ENCODE data around the gene CCDC27. TPM values are rescaled to one million over a fixed set of nuclear protein-coding genes. Genes with fewer than 3 reads are reported as not detected.
A peak's percentile ranks its signal among the peaks of the same experiment; 100 is the strongest.
"Not testable (repeated sequence)": the region's sequence is repeated elsewhere in the genome, so short reads cannot be mapped to it uniquely, and the experiment has no call there.

The CCDC27 gene
- total RNA-seq, 2 donors from 2014 or later, result not detected

DNA sequence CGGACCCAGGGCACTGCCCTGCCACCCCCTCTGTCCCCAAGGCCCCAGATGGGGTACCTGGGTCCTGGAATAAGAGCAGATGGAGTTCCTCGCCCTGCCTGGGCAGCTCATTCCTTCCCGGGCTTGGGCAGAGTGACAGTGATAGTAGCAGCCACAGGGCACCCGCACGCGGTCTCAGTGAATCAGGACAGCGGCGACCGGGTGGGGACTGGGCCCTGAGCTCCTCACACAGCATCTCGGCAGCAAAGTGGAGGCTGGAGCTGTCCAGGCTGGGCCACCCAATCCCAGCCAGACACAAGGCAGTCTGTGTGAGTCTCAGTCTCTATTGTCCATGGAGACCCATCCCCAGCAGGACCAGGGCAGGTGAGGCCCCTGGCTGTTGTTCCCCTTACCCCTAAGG is 37.4 kb upstream of the CCDC27 start:
- H3K36me3 Mint-ChIP-seq, result no peaks in the 10 kb centered on the region
- no peak for ATAC-seq
- H3K27ac Mint-ChIP-seq, result no peak overlapping the region
- DNase-seq (ENCODE audit: low spot score in 2 of 2), result no peak
- no peaks in the 10 kb centered on the region for H3K9me3 Mint-ChIP-seq

DNA sequence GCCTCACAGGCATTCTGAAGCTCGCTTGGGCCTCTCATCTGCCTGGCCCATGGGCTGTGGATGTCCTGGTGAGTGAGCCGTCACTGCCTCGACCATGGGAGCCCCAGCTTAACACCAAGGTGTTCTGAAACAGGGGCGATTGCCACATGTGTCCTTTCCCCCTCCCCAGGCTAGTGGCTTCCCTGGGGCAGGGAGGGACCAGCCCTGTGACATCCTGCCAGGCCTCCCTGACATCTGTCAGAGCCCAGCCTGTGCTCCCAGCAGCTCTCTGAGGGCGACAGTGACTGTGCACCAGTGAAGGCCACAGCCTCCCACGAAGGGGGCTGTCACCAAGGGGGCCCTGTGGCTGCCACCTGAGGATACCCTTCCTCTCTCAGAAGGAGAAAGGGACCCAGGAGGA is 35.9 kb upstream of the CCDC27 start:
- no peak for DNase-seq (ENCODE audit: low spot score in 2 of 2)
- ATAC-seq, result no peak
- Mint-ChIP-seq H3K27ac (no peak overlapping the region), H3K9me3 (no peaks in the 10 kb centered on the region), H3K36me3 (no peaks in the 10 kb centered on the region)

DNA sequence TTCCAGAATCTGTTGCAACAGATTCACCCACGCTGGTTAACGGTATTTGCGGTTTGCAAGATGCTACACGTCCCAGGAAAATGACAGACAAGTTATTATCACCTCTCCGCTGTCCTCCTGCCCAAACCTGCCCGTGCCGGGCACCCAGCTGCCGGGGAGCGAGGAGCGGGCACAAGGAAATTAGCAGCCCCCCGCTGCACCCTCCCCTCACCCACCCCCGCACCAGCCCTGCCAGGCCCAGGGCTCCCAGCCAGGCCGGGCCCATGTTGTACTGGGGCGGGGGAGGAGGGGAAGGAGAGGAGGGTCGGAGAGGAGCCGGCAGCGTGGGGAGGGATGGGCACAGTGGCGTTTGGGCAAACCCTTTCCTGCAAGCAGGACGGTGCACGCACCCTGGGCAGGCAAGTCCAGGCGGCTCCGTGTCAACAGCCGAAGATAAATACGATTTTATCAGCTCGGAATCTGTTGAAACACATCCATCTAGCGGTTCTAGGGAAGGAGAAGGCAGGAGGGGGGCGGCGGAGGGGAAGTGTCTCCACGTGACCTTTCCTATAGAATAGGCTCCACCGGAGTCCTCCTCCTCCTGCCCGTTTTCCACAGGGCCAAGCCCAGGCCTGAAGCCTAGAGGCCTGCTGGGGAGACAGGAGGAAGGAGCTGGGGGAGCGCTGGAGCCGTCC is 35.1 kb upstream of the CCDC27 start:
- H3K27ac Mint-ChIP-seq, result no peak overlapping the region
- no peaks in the 10 kb centered on the region for H3K9me3 Mint-ChIP-seq
- DNase-seq (ENCODE audit: low spot score in 2 of 2), result no peak
- no peak for ATAC-seq
- H3K36me3 Mint-ChIP-seq, result no peaks in the 10 kb centered on the region

DNA sequence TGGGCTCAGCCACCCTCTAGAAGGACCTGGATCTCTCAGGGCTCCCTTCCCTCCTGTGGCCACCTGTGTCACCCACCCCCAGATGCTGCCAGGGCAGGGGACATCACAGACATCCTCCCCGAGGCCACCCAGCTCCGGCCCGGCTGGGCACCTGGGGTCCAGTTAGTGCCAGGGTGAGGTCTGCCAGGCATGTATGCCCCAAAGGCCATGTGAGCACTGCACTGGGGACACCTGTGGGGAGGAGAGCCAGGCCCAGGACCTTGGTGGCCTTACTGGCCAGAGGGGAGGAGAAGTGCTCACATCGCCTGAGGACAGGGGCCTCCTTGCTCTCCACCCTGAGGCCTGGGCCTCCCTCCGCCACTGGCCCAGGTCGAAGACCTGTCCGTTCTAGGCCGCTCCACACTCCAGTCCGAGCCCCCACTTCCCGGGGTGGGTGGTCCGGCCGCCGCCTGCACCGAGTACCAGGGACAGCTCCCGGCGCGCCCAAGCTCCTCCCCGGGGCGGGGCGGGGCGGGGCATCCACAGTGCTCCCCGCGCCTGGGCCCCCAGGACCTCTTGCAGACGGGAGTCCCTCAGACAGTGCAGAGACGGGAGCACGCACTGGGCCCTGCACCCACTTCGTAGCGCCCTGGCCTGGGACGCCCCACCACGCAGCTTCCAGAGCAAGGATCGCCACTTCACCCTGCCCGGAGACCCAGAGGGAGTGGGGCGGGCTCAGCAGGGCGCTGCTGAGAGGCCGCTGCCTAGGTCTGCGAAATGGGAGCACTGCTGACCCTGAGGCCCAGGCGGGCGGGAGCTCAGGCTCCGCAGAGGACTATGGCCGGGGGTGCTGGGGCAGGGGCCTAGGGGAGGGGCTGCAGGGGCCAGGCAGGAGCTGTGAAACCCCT is 34.3 kb upstream of the CCDC27 start:
- H3K27ac Mint-ChIP-seq, result no peak overlapping the region
- no peaks in the 10 kb centered on the region for H3K9me3 Mint-ChIP-seq
- ATAC-seq (peak in 1 of 2 donors; percentile 58), DNase-seq (ENCODE audit: low spot score in 2 of 2) (peak in 1 of 2 donors; percentile 34)
- no peaks in the 10 kb centered on the region for H3K36me3 Mint-ChIP-seq

DNA sequence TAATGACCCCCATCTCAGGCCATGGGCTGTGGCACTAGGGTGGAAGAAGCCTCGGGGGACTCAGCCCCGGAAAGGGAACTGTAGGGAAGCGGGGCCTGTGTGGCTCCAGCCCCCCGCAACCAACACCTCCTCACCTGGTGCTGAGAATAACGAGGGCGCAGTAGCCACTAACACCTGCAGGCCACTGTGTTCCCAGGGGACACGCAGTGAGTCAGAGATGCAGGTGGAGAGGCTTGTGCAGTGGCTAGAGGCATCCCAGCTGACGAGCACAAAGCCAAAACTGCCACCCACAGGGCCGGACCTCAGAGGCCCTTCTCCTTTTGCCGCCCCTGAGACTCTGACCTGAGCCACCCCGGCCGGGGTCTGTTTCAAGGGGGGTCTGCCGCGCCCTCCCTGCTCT is 33.5 kb upstream of the CCDC27 start:
- DNase-seq (ENCODE audit: low spot score in 2 of 2), result no peak
- ATAC-seq, result no peak
- Mint-ChIP-seq H3K9me3 (no peaks in the 10 kb centered on the region), H3K36me3 (no peaks in the 10 kb centered on the region), H3K27ac (no peak overlapping the region)

DNA sequence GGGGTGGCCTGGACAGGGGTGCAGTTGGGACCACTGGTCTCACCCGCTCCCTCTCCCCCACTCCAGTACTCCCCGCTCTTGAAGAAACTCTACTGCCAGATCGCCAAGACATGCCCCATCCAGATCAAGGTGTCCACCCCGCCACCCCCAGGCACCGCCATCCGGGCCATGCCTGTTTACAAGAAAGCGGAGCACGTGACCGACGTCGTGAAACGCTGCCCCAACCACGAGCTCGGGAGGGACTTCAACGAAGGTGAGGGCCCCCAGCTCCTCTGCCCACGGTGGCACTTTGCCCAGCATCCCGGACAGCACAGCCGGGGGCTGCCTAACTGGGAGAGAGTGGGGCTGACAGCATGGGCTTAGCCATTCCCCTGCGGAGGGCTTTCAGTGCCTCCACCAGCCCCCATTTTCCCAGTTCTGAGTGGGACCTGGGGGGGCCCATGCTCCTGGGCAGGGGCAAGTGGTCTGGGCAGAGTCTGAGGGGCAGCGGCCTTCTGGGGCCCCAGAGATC is 30.2 kb upstream of the CCDC27 start:
- no peak for ATAC-seq
- no peak for DNase-seq (ENCODE audit: low spot score in 2 of 2)

DNA sequence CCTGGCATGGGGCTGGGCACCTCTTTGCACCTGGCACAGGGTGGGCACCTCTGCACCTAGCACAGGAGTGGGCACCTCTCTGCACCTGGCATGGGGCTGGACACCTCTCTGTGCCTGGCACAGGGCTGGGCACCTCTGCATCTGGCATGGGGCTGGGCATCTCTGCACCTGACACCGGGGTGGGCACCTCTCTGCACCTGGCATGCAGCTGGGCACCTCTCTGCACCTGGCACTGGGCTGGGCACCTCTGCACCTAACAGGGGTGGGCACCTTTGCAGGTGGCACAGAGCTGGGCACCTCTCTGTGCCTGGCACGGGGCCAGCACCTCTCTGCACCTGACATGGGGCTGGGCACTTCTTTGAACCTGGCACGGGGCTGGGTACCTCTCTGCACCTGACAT is 29.4 kb upstream of the CCDC27 start:
- DNase-seq (ENCODE audit: low spot score in 2 of 2) (no peak), ATAC-seq (no peak)
- no peak overlapping the region for H3K27ac Mint-ChIP-seq
- H3K9me3 Mint-ChIP-seq, result no peaks in the 10 kb centered on the region
- no peaks in the 10 kb centered on the region for H3K36me3 Mint-ChIP-seq

More for the DNA sequence above, 30.2 kb upstream of the CCDC27 start:
- Mint-ChIP-seq H3K27ac (no peak overlapping the region), H3K9me3 (no peaks in the 10 kb centered on the region), H3K36me3 (no peaks in the 10 kb centered on the region)

DNA sequence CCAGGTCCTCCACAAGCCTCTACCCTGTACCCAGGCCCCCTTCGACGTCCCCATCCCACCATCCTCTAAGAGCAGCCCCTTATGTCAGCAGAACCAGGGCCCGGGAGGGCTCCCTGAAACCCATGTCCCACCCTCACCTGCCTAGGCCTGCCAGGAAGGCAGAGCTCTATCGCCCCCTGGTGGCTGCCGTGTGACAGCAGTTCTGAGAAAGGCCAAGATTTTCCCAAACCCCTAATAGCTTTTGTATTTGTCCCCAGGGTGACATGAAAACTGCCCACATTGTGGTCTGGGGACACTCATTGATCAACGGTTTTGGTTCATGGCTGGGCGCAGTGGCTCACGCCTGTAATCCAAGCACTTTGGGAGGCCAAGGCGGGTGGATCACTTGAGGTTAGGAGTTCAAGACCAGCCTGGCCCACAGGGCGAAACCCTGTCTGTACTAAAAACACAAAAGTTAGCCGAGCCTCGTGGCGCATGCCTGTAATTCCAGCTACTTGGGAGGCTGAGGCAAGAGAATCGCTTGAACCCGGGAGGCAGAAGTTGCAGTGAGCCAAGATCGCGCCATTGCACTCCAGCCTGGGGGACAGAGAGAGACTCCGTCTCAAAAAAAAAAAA is 27.7 kb upstream of the CCDC27 start:
- H3K36me3 Mint-ChIP-seq, H3K9me3 Mint-ChIP-seq: not testable (repeated sequence)
- DNase-seq (ENCODE audit: low spot score in 2 of 2) (peak; percentile 72 to 84), ATAC-seq (peak; percentile 72)
- H3K27ac Mint-ChIP-seq, result peak overlapping the region in 1 of 2 donors; percentile 29

DNA sequence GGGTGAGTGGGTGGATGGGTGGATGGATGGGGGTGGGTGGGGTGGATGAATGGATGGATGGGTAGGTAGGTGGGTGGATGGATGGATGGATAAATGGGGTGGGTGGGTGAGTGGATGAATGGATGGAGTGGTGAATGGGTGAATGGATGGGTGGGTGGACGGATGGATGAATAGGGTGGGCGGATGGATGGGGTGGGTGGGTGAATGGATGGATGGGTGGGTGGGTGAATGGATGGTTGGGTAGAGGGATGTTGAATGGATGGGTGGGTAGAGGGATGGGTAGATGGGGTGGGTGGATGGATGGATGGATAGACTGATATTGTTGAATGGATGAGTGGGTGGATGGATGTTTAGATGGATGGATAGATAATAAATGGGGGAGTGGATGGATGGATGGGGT is 26.9 kb upstream of the CCDC27 start:
- ATAC-seq (no peak), DNase-seq (ENCODE audit: low spot score in 2 of 2) (no peak)
- Mint-ChIP-seq H3K36me3 (no peaks in the 10 kb centered on the region), H3K9me3 (no peaks in the 10 kb centered on the region), H3K27ac (no peak overlapping the region)

DNA sequence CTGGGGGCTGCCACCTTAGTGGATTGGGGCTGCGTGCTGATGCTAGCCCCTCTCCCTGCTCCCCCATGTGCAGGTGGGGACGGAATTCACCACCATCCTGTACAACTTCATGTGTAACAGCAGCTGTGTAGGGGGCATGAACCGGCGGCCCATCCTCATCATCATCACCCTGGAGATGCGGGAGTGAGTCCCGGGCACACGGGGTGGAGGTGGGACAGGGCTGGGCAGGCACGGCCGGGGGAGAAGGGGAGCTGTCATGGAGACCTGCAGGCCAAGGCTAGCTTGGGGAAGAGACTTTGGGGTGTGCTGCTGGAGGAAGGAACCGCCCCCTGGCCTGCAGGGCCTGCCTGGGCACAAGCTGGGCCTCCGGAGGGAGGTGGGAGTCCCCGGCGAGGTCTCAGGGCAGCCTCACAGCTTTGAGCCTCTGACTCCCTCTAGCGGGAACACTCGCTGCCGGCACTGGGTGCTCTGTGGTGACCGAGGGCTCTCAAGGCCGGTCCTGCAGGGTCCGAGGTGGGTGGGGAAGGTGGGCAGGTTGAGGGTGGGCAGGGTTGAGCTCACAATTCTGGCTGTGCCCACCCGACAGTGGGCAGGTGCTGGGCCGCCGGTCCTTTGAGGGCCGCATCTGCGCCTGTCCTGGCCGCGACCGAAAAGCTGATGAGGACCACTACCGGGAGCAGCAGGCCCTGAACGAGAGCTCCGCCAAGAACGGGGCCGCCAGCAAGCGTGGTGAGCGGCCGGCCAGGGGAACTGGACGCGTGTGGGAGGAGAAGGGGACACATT is 25.0 kb upstream of the CCDC27 start:
- no peaks in the 10 kb centered on the region for H3K36me3 Mint-ChIP-seq
- no peak for DNase-seq (ENCODE audit: low spot score in 2 of 2)
- H3K27ac Mint-ChIP-seq, result no peak overlapping the region
- no peaks in the 10 kb centered on the region for H3K9me3 Mint-ChIP-seq
- peak in 1 of 2 donors; percentile 52 for ATAC-seq

DNA sequence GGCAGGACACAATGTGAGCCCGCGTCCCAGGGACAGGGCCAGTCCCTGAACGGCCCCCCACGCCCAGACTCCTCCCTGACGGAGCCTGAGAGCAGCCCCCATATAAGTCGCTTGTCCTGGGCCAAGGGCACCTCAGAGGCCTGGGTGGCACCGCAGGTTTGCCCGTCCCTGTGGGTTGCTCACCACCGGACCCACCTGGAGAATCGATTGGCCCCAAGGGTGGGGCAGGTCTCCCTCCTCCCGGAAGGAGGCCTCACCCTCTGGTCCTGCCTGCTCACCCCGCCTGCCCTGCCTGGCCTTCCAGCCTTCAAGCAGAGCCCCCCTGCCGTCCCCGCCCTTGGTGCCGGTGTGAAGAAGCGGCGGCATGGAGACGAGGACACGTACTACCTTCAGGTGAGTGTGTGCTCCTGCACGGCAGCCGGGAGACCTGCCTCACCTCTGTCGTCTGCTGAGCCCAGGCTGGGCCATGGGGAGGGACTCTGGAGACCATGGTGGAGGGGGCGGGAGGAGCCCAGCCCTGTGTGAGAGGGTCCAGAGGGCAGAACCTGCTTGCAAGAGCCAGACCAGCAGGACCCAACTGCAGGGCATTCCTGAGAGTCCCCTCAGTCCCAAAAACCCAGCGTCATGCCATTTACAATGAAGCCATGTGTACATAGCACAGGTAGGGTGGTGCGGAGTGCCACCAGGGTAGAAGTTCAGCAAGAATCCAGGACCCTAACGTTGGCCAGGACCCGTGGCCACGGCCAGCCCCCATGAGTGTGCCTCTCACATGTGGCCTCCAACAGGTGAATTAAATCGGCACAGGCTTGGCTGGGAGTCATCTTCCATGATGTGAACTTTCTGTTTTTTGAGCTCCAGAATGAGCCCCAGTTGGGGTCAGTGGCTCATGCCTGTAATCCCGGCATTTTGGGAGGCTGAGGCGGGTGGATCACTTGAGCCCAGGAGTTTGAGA is 24.1 kb upstream of the CCDC27 start:
- no peaks in the 10 kb centered on the region for H3K9me3 Mint-ChIP-seq
- no peak for ATAC-seq
- H3K36me3 Mint-ChIP-seq, result no peaks in the 10 kb centered on the region

DNA sequence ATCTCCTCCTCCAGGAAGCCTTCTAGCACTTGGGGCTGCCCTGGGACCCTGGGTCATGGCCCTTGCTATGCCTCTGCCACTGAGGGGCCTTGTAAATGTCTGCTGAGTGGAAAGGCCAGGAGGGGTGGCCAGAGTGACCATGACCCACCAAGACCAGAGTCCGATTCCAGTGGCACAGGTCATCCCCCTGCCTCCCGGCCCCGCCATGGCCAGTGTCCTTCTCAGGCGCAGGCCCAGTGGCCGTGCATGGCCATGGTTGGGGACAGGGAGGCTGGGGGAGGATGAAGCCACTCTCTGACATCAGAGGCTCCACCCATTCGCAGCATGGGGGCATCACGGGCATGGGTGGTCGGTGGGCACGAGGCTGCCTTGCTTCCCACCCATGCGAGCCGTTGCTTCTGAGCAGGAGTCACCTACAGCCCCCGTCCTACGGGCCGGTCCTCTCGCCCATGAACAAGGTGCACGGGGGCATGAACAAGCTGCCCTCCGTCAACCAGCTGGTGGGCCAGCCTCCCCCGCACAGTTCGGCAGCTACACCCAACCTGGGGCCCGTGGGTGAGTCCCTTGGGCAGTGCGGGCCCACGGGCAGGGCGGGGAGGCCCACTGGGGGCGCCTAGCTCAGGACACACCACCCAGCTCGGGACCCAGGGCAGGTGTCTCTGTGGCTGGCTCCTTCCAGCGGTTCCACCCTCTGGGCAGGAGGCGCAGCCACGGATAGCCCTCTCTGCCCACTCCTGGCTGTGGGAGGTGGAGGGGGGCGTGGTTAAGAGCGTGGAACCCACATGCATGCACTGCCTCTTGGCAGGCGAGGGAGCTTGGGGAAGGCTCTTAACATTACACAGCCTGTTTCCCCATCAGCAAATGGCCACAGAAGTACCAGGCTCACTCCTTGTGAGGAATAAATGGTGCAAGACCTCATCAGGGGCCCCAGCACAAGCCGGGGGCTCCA is 22.4 kb upstream of the CCDC27 start:
- no peak for ATAC-seq
- no peaks in the 10 kb centered on the region for H3K36me3 Mint-ChIP-seq
- H3K27ac Mint-ChIP-seq, result no peak overlapping the region
- DNase-seq (ENCODE audit: low spot score in 2 of 2), result no peak
- H3K9me3 Mint-ChIP-seq, result no peaks in the 10 kb centered on the region

More for the DNA sequence above, 24.1 kb upstream of the CCDC27 start:
- H3K27ac Mint-ChIP-seq, result no peak overlapping the region
- DNase-seq (ENCODE audit: low spot score in 2 of 2), result no peak

DNA sequence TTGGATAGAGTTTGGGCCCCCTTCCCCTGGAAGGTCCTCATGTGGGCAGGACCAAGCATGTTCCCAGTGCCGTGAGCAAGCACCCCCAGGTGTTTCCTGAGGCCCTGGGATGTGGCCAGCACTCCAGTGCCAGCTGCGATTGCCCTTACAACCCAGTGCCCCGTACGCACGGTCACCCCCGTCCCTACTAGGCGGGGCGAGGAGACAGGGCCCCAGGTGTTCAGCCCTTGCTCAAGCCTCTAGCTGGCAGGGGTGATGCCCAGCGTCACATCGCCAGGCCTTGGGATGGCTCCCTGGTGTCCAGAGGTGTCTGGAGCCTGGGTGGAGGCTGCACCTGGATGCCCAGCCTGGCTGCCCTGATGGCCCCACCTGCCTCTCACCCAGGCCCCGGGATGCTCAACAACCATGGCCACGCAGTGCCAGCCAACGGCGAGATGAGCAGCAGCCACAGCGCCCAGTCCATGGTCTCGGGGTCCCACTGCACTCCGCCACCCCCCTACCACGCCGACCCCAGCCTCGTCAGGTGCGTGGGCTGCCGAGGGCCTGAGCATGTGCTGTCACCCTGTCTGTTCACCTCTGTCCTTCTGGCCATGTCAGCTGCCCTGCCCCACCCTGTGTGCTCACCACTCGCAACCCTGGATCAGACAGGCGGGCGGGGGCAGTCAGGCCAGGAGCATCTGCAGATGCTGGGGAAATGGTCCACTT is 21.6 kb upstream of the CCDC27 start:
- DNase-seq (ENCODE audit: low spot score in 2 of 2) (no peak), ATAC-seq (no peak)
- H3K27ac Mint-ChIP-seq, result no peak overlapping the region
- no peaks in the 10 kb centered on the region for H3K9me3 Mint-ChIP-seq
- no peaks in the 10 kb centered on the region for H3K36me3 Mint-ChIP-seq
